ENCODE data around the gene ATP11C.

ATP11C gene

DNA sequence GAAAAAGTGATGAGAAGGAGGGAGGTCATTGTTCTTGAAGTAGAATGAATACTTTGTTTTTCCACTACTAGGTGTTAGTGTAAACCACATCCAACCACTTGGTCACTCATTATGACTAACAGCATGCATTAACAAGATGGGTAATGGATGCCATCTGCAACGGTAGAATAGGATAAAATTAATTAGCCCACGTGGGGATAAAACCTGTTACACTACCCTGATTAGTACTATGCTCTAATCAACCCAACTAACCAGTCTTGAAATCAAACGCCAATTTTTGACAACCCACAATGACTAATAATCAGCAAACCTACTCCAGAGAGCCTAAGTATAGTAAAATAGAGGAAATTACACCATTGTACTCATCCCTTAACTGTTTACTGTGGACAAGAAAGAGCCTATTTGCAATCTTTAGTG, 131.4 kb downstream of the ATP11C start:
- DNase-seq = no peak

DNA sequence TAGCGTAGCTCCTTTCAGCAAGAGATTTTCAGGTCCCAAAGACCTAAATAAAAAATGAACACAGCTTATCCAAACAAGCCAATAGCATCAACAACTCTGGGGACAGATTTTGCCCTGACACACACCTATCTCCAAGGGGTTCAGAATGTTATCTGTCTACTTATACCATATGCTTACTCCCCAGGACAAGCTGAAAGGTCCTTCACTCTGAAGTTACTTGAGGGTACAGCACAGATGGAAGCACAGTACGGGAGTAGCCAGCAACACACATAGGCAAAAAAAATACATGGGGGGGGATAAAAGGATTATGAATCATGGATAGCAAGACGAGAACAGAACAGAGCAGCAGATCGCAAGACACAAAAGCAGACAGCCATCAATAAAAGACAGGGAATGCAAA, 134.2 kb downstream of the ATP11C start:
- no peak for DNase-seq

GRCh38 chrX:139795196-139795595, 137.7 kb downstream of the ATP11C start:
- DNase-seq = no peak

- no peak for DNase-seq
Observed at GRCh38 chrX:139787601-139788000, 145.3 kb downstream of the ATP11C start.

GRCh38 chrX:139784807-139785206, 148.0 kb downstream of the ATP11C start:
- no peak for DNase-seq

- no peak for DNase-seq
Observed at GRCh38 chrX:139783959-139784358, 148.9 kb downstream of the ATP11C start.

DNA sequence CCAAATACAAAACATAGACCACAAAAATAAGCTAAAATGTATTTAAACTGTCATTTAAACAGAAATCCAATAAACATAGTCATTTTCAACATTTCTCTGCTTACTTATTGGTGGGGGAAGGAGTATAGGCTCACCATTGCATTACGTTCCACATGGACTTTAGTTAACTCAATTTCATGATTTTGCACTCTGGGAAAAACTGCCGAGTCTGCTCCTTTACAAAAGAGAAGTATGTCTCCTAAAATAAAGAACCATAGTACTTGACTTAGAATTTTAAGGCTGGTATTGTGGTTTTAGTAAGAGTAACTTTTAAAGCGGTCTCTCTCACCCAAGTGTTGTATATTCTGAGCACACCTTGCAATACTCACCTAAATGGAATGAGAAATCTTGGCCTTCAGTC, 149.8 kb downstream of the ATP11C start:
- DNase-seq = no peak

GRCh38 chrX:139776599-139776998, 156.3 kb downstream of the ATP11C start:
- no peak for DNase-seq

GRCh38 chrX:139770366-139770765, 162.5 kb downstream of the ATP11C start:
- no peak for DNase-seq

GRCh38 chrX:139766545-139766983, 166.3 kb downstream of the ATP11C start:
- no peak for DNase-seq

DNA sequence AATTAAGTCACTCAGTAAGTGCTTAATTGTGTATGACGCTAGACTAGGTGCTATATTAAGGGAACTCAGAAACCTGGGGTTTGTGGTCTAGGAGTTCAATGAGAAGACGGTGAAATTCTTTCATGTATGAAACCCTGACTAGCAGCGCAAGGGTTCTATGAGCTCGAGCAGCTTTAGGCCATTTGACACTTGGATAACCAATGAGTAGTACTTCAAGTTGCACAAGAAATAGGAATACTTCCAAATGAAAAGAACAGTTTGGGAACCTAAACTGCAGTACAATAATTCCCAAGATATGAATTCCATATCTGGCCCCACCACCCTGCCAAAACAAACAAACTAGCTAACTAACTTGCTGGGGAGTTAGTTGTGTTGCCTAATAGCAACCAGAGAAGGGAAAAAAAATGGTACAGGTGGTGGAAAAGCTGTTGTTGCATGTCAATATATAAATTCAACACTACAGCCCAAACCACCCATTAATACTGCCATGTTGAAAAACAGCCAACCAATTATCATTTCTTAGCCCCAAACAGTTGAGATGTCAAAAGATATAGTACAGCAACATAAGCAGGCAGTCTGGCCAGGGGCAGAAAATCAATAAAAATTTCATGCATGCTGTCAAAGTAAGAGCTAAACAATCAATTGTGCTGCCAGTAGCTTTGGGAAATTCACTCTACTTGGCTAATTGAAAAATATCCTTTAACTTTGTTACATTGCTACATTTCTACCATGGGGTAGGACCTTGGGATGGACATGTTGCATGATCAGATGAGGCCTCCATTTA, 170.3 kb downstream of the ATP11C start:
- DNase-seq = no peak

- no peak for DNase-seq
Observed at GRCh38 chrX:139759637-139760036, 173.2 kb downstream of the ATP11C start.

DNA sequence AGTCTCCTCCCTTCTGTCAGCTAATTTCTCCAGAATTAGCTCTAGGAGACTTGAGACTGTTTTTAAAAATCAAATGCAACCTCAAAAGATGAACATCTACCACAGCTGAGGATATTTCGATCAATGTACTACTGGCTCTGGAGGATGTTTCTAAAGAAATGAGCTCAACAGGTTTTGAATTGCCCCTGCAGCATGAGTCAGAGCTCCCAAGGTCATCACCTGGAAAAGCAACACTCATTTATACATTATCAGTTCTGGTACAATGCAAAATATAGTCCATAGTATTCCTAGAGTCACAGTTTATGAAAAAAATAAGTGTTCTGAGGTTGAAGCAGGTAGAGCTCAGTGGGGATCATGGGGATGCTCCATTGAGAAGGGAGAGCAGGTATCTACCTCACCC, 174.0 kb downstream of the ATP11C start:
- no peak for DNase-seq

DNA sequence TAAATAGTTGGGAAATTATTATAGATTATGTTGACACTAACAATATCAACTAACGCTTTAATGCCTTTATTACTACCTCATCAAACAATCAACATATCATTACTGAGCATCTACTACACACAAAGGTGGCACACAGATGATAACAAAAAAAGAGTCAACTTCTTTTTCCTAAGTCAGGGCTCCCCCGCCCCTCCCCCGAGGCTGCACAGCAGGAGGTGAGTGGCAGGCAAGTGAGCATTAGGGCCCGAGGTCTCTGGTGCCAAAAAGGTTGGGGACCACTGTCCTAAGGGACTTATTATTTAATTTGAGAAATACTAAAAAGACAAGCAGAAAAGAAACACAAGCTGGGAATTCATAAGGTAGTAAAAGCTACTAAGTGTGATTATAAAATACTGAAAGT, 174.6 kb downstream of the ATP11C start:
- DNase-seq = no peak

GRCh38 chrX:139751053-139751452, 181.8 kb downstream of the ATP11C start:
- DNase-seq = no peak

DNA sequence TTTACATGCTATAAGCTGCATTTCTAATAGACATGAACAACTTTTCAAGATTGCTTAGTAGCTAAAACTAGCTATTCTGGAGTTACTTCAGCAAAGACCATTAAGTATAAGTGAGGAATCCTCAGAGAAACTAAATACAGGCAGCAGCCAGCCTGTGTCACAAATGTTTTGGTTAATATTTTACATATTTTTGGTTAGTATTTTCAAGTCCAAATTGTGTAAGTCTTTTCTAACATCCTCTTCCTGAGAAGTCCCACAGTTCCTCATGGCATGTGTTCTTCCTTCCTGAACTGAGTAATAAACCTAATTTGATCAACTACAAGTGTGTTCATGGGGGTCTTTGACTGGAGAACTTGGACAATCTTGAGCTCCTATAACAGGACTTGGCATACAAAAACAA, 182.5 kb downstream of the ATP11C start:
- no peak for DNase-seq

DNA sequence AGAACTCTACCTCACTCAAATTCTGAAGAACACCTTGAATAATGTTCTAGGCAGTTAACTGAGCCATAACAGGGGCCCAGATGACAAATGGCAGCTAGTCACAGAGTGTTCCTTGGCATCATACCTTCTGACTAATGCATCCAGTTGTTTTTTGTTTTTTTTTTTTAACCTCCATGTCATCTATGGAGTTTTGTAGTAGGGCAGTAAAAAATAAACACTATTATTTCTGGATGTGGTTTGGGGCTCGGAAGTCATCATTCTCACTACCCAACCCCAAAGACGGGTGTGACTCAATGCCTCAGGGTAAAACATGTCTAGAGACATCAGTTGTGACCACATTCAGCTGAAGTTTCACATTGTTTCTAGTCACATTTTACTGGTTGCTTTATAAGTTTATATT, 193.7 kb downstream of the ATP11C start:
- no peak for DNase-seq

DNA sequence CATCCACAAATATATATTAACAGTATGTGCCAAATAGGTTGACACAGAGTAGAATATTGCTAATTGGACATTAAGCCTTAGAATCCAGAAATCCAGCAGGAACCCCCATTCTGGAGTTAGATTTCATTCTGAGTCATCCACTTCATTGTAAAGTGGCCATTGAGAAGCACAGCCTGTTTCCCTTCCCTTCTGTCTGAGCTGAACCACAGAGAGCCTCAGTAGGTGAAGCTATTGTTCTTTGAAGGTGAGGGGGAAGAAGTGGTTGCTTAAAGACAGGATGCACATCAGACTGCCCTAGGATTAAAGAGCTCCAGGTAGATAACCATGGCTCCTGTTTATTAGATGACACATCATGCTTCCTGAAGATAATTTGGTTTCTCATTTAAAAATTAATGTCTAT, 194.3 kb downstream of the ATP11C start:
- DNase-seq = no peak

- no peak for DNase-seq
Observed at GRCh38 chrX:139736151-139736550, 196.7 kb downstream of the ATP11C start.

- no peak for DNase-seq
Observed at GRCh38 chrX:139734996-139735395, 197.9 kb downstream of the ATP11C start.

- no peak for DNase-seq
Observed at GRCh38 chrX:139725720-139726119, 207.1 kb downstream of the ATP11C start.

GRCh38 chrX:139724626-139725025, 208.2 kb downstream of the ATP11C start:
- DNase-seq = no peak

DNA sequence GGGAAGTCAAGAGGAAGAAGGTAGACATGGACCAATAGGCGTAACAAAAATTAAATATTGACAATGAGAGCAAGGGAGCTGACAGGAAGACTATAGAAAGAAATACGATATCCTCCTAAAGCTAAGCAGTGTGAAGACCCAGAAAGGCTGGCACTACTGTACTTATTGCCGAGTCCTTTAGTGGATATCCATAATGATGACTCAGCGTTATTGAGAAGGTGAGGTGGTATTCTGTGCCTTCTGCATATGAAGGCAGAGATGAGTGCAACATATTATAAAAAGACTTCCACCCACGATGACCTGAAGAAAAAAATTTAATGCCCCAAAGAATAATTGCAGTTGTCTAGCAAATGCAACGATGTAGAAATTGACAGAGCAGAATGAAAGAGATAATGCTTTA, 211.9 kb downstream of the ATP11C start:
- no peak for DNase-seq

- DNase-seq = no peak
Observed at GRCh38 chrX:139720136-139720535, 212.7 kb downstream of the ATP11C start.

GRCh38 chrX:139708067-139708466, 224.8 kb downstream of the ATP11C start, which contains the start of gene MCF2:
Gene MCF2 (minus strand): TSS chrX:139708167. CDS start chrX:139651744, 56,423 bp downstream.
- DNase-seq = no peak
